ENCODE data around the gene MED8. TPM values are rescaled to one million over a fixed set of nuclear protein-coding genes. Genes with fewer than 3 reads are reported as not detected.
A peak's percentile ranks its signal among the peaks of the same experiment; 100 is the strongest.

MED8 gene
- total and polyA plus RNA-seq, 2 of the 13 experiments (the other 11 are each of a cell fraction or from before 2014, with no cell fraction given), result 16.9 to 77.4 TPM

- TF ChIP-seq ZNF646 (CRISPR knock-in tag; IDR thresholded peaks at IDR 0.05), result no peak
- TF ChIP-seq, protein P1, sequence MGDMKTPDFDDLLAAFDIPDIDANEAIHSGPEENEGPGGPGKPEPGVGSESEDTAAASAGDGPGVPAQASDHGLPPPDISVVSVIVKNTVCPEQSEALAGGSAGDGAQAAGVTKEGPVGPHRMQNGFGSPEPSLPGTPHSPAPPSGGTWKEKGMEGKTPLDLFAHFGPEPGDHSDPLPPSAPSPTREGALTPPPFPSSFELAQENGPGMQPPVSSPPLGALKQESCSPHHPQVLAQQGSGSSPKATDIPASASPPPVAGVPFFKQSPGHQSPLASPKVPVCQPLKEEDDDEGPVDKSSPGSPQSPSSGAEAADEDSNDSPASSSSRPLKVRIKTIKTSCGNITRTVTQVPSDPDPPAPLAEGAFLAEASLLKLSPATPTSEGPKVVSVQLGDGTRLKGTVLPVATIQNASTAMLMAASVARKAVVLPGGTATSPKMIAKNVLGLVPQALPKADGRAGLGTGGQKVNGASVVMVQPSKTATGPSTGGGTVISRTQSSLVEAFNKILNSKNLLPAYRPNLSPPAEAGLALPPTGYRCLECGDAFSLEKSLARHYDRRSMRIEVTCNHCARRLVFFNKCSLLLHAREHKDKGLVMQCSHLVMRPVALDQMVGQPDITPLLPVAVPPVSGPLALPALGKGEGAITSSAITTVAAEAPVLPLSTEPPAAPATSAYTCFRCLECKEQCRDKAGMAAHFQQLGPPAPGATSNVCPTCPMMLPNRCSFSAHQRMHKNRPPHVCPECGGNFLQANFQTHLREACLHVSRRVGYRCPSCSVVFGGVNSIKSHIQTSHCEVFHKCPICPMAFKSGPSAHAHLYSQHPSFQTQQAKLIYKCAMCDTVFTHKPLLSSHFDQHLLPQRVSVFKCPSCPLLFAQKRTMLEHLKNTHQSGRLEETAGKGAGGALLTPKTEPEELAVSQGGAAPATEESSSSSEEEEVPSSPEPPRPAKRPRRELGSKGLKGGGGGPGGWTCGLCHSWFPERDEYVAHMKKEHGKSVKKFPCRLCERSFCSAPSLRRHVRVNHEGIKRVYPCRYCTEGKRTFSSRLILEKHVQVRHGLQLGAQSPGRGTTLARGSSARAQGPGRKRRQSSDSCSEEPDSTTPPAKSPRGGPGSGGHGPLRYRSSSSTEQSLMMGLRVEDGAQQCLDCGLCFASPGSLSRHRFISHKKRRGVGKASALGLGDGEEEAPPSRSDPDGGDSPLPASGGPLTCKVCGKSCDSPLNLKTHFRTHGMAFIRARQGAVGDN (CRISPR knock-in tag; IDR thresholded peaks at IDR 0.05), result peak; percentile 90
- 0 out of 2 replicates have a peak, but pooled peaks have one; percentile 34 for TF ChIP-seq SNAI1 (CRISPR knock-in tag; IDR thresholded peaks at IDR 0.05; ENCODE audit: borderline replicate concordance)
- TF ChIP-seq ZNF788 (CRISPR knock-in tag; IDR thresholded peaks at IDR 0.05; ENCODE audit: borderline replicate concordance), result peak; percentile 75; the same call in 1 of the 2 replicates
- no peak for TF ChIP-seq SRSF9 (IDR thresholded peaks at IDR 0.05; ENCODE audit: borderline replicate concordance, insufficient read depth, low read depth, low read length, poor library complexity, severe bottlenecking)
- TF ChIP-seq, protein P2, sequence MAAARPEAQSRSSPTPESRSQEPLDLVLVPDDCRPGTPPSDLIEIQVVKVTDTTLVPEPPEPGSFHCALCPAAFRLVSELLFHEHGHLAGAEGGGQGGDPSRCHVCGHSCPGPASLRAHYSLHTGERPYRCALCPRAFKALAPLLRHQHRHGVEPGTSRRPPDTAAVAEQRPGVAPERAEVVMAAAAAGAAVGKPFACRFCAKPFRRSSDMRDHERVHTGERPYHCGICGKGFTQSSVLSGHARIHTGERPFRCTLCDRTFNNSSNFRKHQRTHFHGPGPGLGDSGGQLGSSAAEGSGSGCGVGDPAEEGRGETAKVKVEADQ (CRISPR knock-in tag; IDR thresholded peaks at IDR 0.05; ENCODE audit: borderline replicate concordance), result peak; percentile 28; the same call in 1 of the 2 replicates
- TF ChIP-seq ZNF678 (CRISPR knock-in tag; IDR thresholded peaks at IDR 0.05), result 0 out of 2 replicates have a peak, but pooled peaks have one; percentile 66
- TF ChIP-seq ZFP36 (IDR thresholded peaks at IDR 0.05; ENCODE audit: borderline replicate concordance, low read depth, low read length, partially characterized antibody), result no peak
- peak; percentile 77; the same call in 1 of the 2 replicates for TF ChIP-seq CENPT (CRISPR knock-in tag; IDR thresholded peaks at IDR 0.05; ENCODE audit: low read depth)
- TF ChIP-seq POLR2AphosphoS5 (IDR thresholded peaks at IDR 0.05; ENCODE audit: low read depth, low read length), result peak; percentile 94
- TF ChIP-seq NR0B2 (CRISPR knock-in tag; IDR thresholded peaks at IDR 0.05), result peak; percentile 54; the same call in 1 of the 2 replicates
- no peak for TF ChIP-seq FOXJ3 (CRISPR knock-in tag; IDR thresholded peaks at IDR 0.05; ENCODE audit: borderline replicate concordance)
- no peak for TF ChIP-seq FOXA1 (IDR thresholded peaks at IDR 0.05)
- TF ChIP-seq FOXA1 (CRISPR knock-in tag; IDR thresholded peaks at IDR 0.05), result no peak
- no peak for TF ChIP-seq SMARCC2 (IDR thresholded peaks at IDR 0.05)
These were observed at the start of gene MED8, which contains the start of gene SZT2 (continued) for GRCh38 chr1:43389326-43390313.

Measured in HepG2 (cell line).